HG03575 (cell line): ENCODE data around the gene ZNF776.
A peak's percentile ranks its signal among the peaks of the same experiment; 100 is the strongest.
"Not testable (repeated sequence)": the region's sequence is repeated elsewhere in the genome, so short reads cannot be mapped to it uniquely, and the experiment has no call there.

Experiments used
- ATAC-seq: cut with Tn5 transposase; IDR thresholded peaks from one replicate; pipeline ENCODE4 v1.9.1; 2021; ENCODE audit not compliant: unreplicated experiment, insufficient number of reproducible peaks, low FRiP score; ENCODE audit errors: extremely low read depth

The ZNF776 gene

DNA sequence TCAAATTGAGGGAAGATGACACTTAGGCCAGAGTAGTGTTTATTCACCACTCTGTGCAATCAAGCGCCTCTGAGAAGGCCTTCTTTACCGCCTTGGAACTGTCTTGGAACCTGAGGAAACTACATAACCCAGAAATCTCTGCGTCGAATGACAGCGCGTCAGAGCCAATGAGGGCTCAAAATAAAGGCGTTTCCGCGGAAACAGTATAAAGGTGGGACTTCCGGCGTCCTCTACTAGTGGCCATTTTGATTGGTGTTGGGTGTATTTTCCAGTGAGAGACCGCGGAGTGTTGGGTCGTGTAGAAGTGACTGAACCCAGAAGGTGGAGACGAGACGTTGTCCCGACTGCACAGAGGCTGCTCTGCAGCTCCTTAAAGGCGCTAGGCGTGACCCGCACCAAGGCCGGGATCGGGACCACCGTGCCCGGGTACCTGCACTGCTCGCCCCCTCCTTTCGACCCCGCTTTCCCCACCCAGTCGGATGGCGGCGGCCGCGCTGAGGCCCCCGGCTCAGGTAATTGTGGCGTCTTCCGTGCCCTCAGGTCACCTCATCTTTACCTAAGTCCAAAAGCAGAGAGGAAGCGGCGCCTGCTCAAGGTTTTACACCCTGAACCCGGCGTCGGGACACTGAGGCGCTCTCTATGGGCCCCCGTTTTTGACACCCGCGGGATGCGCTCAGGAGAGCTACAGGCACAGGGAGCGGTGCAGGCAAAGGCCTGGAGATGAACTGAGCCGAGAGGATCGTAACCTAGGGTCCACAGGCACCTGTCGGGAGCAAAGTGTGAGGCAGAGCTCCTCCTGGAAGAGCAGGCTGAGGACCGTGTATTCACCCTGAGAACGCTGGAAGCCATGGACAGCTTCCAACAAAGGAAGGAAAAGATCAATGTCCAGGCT, at the start of gene ZNF776:
Gene ZNF776 (plus strand): TSS at position 236 of the 892 bp plus-strand sequence. CDS start 244 bp downstream, at position 480.
- ATAC-seq: peak; percentile 89

GRCh38 chr19:57701625-57702024, 45.0 kb upstream of the ZNF776 start:
- no peak for ATAC-seq

GRCh38 chr19:57706346-57706745, 40.3 kb upstream of the ZNF776 start:
- no peak for ATAC-seq

- ATAC-seq: no peak
These were observed 37.8 kb upstream of the ZNF776 start, which contains the start of gene ZNF154 for GRCh38 chr19:57708641-57709361. TSS of gene ZNF154 (minus strand) at chr19:57709204. CDS start at chr19:57708971, 233 bp downstream.

GRCh38 chr19:57709616-57710015, 37.0 kb upstream of the ZNF776 start:
- ATAC-seq: no peak

DNA sequence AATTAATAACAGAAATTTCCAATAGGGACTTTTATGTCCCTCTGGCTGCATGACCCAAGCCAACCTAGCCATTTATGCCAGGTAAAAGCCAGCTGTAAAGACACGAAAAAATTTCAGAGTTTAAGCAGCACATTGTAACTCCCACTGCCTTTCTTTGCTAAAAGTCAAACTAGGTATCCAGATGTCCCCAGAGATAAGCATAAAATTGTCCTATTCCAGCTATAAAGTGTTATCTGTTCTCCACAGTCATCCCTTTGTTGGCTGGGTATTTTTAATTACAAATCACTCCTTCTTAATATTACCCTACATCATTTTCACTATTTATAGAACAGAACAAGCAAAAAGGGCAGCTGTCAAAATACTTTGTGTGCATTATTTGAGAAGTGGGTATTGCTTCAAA, 34.4 kb upstream of the ZNF776 start:
- no peak for ATAC-seq

GRCh38 chr19:57719424-57719823, 27.2 kb upstream of the ZNF776 start:
- no peak for ATAC-seq

DNA sequence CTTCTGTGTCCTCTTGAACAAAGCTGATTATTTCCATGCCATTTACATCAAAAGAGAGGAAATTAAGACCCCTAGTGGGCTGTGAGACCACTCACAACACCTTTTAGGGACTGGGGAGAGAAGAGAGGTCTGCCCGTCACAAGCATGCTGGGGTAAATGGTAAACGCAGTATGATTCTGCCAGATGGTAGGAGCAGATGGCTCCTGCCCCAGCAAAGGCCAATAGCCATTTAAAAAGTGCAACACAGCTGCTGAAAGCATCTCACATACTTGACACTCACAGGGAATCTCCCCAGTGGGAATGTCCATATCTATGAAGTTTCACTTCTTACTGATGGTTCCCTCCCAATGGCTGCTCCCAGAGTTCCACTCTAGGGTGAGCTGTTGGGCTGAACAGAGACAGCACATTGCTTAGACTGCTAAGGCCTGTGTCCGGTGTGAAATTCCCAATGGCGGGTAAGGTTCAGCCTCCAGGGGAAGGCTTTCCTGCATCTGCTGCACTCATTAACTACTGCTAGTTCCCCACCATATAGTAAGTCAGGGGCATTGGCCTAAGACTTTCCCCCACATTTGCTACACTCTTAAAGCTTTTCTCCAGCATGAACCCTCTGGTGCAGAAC, 26.6 kb upstream of the ZNF776 start:
- ATAC-seq: no peak

GRCh38 chr19:57720878-57721277, 25.7 kb upstream of the ZNF776 start:
- ATAC-seq: no peak

- ATAC-seq: not testable (repeated sequence)
These were observed 8.3 kb upstream of the ZNF776 start for GRCh38 chr19:57738320-57738719.

- ATAC-seq: not testable (repeated sequence)
These were observed 7.8 kb upstream of the ZNF776 start for GRCh38 chr19:57738770-57739169.

DNA sequence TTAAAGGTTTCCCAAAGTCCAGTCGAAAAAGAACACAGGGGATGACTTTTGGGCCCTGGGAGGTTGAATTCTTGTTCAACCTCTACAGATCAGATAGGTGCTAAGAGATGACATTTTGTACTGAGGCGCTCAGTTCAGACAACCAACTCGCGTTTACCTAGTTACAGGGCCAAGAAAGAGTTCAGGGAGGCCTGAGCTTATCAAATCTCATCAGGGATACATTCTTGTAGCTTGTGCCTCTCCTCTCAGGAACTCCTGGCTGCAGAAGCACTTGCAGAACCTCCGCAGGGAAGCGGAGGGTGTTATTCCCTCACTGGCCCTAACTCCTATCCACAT, 825 bp downstream of the ZNF776 start:
- ATAC-seq: no peak

DNA sequence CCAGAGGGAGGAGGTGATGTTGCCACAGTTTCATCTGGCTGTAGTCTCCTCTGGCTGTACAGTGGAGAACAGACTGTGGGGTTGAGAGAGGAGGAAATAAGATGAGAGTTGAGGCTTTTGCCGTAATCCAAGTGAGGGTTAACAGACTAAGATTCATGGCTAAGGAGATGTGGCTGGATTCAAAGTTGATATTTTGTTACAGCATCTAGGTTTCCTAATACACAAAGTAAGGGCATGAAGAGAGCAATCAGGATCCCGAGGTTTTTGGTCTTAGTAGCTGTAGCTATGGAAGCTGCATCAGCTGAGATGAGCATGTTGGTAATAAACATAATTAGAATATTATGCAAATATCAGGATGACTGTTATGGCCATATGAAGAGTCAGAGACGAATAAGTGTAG, 1.4 kb downstream of the ZNF776 start:
- no peak for ATAC-seq

DNA sequence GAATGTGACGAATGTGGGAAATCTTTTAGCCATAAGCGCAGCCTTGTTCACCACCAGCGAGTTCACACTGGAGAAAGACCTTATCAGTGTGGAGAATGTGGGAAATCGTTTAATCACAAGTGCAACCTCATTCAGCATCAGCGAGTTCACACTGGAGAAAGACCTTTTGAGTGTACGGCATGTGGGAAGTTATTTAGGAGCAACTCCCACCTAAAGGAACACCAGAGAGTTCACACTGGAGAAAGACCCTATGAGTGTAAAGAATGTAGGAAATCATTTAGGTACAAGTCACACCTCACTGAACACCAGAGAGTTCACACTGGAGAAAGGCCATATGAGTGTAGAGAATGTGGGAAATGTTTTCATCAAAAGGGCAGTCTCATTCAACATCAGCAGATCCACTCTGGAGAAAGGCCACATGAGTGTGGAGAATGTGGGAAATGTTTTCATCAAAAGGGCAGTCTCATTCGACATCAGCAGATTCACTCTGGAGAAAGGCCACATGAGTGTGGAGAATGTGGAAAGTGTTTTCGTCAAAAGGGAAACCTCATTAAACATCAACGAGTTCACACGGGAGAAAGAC, 7.6 kb downstream of the ZNF776 start:
- ATAC-seq: no peak

DNA sequence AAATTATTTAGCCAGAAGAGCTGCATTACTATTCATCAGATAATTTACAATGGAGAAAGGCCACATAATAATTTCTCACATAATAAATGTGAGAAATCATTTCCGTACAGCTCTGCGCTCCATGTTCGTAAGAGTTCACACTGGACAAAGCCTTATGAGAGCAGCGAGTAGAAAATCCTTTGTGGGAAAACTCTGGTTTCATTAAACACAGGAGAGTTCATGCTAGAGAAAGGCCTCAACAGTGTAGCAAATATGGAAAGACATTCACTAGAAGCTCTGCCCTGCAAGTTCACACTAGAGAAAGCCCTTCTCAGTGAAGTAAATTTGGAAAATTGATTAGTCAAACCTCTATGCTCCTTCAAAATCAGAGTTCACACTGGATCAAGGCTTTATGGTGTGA, 8.4 kb downstream of the ZNF776 start:
- no peak for ATAC-seq

DNA sequence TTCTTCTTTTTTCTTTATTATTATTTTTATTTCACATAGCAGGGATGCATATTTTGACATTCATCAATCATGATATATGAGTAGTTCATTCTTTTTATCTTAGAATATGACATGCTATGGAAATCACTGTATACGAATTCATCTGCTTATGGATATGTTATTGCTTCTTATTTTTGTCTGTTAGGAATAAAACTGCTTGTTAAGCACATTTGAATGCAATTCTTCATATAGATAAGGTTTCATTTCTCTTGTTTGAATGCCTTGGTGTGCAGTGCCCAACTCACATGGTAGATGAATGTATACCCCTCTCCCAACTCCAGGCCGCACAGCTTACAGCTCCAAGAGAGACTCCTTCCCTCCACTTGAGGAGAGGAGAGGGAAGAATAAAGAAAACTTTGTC, 11.3 kb downstream of the ZNF776 start:
- ATAC-seq: no peak

- ATAC-seq: no peak
These were observed 12.5 kb downstream of the ZNF776 start for GRCh38 chr19:57759096-57759495.

DNA sequence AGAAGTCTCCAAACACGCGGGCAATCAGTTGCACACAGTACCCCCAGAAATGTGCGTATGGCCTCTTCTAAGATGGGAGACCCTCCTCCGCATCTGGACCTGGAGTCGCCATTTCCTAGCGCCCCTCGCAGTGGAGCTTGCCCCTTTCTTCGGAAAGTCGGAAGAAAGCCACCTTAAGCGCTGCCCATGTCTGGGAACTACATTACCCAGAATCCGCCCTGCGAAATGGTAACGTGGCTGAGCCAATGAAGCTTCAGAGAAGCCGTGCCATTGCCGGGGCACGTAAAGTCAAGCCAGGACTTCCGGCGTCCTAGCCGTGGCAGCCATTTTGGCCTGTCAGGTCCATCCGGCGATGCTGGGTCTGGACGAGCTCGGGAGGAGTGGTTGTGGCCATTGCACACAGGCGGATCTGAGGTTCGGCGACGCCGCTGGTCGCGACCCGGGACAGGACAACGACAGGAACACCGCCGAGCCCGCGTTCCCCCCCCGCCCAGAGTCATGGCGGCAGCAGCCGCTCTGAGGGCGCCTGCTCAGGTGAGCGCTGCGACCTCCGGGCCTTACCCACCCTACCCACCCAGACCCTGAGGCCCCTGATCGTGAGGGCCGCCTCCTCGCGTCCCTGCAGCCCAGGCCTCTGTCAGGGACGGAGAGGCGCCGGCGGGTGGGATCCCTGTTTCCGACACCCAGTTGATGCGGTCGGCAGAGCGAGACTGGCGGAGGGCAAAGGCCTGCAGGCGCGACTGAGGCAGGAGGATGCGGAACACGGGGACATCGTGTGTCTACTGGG, 22.9 kb downstream of the ZNF776 start, which contains the start of gene ZNF586:
Gene ZNF586 (plus strand): TSS at position 332 of the 787 bp plus-strand sequence. CDS start 167 bp downstream, at position 499.
- ATAC-seq: peak; percentile 87

- no peak for ATAC-seq
These were observed 24.8 kb downstream of the ZNF776 start for GRCh38 chr19:57771417-57771816.
